WI38 (cell line): ENCODE results near the gene CYB561.

Source experiments
- H3K4me3 ChIP-seq: 2 replicates; pipeline ENCODE4 v1.5.1; 2011; ENCODE audit warnings: low read depth, mild to moderate bottlenecking, control low read depth, low read length
- CTCF ChIP-seq: IDR thresholded peaks from 2 replicates; pipeline ENCODE4 v1.5.1; 2012; ENCODE audit warnings: low read depth, mild to moderate bottlenecking, control low read depth, low read length

Gene CYB561

GRCh38 chr17:63446753-63447470 lies 806 bp upstream of the CYB561 start:
- no peak for TF ChIP-seq CTCF
- H3K4me3 ChIP-seq: no peak overlapping the region; the same call in 1 of the 2 replicates

GRCh38 chr17:63445571-63445953 lies 544 bp downstream of the CYB561 start:
- no peak for TF ChIP-seq CTCF
- peak overlapping the region; percentile 37 for H3K4me3 ChIP-seq

- H3K4me3 ChIP-seq: no peak overlapping the region
- TF ChIP-seq CTCF: no peak
Observed at GRCh38 chr17:63445065-63445464, 1.0 kb downstream of the CYB561 start.

GRCh38 chr17:63444457-63444856 lies 1.6 kb downstream of the CYB561 start:
- TF ChIP-seq CTCF: no peak
- H3K4me3 ChIP-seq: no peak overlapping the region

- no peak overlapping the region for H3K4me3 ChIP-seq
- no peak for TF ChIP-seq CTCF
Observed at GRCh38 chr17:63443053-63443452, 3.1 kb downstream of the CYB561 start.

- TF ChIP-seq CTCF: 0 out of 2 replicates have a peak, but pooled peaks have one; percentile 6
- no peak overlapping the region for H3K4me3 ChIP-seq
Observed at GRCh38 chr17:63442549-63443035, 3.5 kb downstream of the CYB561 start.

- no peak for TF ChIP-seq CTCF
- no peak overlapping the region for H3K4me3 ChIP-seq
Observed at GRCh38 chr17:63442074-63442473, 4.0 kb downstream of the CYB561 start.
